Fibroblast of skin of abdomen (primary cell): ENCODE data around the gene ACSL4.
A peak's percentile ranks its signal among the peaks of the same experiment; 100 is the strongest.
"Not testable (repeated sequence)": the region's sequence is repeated elsewhere in the genome, so short reads cannot be mapped to it uniquely, and the experiment has no call there.

Source experiments
- DNase-seq: peaks from one replicate; pipeline ENCODE4 v3.0.0-alpha.2; 2013

The ACSL4 gene

DNA sequence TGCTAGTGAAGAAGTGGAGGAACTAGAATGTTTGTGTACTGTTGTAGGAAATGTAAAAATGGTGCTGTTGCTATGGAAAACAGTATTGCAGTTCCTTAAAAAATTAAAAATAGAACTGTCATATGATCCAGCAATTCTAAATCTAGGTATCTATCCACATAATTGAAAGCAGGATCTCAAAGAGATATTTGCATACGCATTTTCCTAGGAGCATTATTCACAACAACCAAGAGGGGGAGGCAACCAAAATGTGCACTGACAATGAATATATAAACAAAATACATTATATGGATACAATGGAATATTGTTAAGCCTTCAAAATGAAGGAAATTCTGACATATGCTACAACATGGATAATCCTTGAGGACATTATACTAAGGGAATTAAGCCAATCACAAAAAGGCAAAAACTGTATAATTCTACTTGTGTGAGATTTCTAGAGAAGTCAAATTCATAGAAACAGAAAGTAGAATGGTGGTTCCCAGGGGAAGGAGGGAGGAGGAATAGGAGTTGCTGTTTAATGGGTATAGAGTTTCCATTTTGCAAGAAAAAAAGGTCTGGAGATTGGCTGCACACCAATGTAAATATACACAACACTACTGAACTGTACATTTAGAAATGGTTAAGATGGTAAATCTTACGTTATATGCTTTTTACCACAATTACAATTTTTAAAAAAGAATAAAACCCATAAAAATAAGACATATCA is 72.5 kb downstream of the ACSL4 start:
- no peak for DNase-seq

DNA sequence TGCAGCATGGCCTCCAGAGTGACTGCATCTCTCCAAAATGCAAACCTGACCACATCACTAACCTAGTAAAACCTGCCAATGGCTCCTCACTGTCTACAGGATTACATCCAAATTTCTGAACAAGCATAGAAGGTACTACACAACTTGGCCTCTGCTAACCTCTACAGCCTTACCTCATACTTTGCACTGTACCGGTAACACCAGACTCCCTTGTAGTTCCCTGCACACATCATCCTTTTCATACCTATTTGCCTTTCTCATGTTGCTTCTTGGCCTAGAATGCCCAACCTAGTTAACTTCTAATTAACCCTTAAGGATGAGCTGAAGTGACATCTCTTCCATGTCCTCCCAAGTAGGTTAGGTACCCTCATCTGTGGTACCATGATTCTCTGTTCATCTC is 74.7 kb downstream of the ACSL4 start:
- no peak for DNase-seq

GRCh38 chrX:109657364-109657763 is 75.7 kb downstream of the ACSL4 start:
- DNase-seq: not testable (repeated sequence)

- DNase-seq: no peak
Observed at GRCh38 chrX:109656774-109657173, 76.3 kb downstream of the ACSL4 start.

- no peak for DNase-seq
Observed at GRCh38 chrX:109655502-109656201, 77.4 kb downstream of the ACSL4 start.

DNA sequence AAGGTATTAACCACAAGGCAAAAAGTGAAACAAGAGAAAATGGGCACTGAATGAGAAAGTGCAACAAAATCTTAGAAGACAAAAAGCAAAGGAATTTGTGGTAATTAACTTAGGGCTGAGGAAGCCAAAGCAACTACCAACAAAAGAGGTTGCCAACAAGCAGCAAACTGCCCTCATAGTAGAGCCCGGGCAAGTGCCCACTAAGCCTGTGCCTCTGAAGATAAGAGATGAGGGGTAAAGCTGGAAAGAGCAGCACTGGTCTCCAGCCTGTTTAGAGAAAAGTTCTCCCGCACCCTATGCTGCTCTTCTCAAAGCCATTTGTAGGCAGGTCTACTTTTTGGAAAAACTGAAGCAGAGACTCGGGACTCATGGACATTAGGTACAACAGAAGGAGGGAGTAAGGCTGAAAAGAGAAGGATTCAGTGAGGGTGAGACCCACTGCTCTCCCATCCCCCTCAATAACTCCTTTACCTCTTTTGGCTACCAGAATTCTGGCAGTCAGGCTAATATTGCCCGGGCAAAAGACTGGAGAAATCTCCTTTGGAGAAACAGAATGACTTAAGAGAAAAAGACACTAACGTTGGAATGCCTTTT is 78.4 kb downstream of the ACSL4 start:
- no peak for DNase-seq

GRCh38 chrX:109644671-109645070 is 88.4 kb downstream of the ACSL4 start:
- not testable (repeated sequence) for DNase-seq

DNA sequence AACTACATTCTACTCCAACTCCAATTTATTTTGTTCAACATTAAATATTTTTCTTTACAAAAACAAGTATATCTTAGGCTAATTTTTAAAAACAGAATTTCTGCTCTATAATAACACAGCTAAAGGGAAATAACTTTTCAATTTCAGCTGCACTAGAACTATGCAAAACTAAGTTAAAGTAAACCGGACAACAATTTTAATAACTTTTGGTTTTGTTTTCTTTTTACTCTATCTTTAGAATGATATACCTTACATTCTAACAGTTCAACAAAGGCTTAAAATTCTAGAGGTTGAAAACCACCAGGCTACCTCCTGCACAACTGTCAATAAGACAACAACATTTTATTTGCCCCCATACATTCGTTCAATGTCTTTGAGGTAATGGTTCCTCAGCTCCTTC is 89.4 kb downstream of the ACSL4 start:
- no peak for DNase-seq

DNA sequence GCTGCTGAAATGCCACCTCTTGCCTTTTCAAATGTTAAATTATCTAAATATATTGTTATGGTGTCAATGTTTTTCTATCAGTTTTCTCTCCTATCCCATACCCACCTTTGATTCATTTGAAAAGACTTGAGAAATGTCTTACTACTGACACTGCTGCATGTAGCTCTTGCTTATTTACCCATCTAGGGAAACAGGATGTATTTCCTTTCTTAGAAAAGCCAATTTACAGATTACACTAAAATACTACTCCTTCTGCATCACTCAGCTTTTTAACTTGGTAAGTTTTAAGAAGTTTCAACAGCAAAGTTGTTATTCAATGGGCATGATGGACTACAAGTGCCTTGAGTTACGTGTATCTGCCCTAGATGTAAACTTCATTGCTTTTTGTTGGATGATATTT is 94.9 kb downstream of the ACSL4 start:
- DNase-seq: no peak

- not testable (repeated sequence) for DNase-seq
Observed at GRCh38 chrX:109637477-109637876, 95.6 kb downstream of the ACSL4 start.

DNA sequence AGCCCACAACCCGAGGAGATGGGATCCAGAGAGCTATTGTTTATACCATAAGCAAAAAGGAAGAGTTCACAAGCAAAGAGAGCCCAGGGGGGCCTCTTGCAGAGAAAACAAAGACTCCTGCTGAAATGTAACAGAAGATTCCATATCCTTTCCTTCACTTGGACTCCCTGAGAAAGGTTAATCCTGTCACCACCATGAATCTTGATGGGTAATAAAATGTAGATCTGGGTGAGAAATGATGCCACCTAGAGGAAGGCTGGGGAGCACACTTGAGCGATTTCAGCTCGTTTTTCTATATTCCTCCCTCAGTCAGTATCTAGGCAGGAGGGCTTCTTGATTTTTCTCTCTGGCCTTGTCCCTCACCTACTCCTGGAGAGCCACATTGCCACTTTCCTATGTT is 97.9 kb downstream of the ACSL4 start:
- no peak for DNase-seq

DNA sequence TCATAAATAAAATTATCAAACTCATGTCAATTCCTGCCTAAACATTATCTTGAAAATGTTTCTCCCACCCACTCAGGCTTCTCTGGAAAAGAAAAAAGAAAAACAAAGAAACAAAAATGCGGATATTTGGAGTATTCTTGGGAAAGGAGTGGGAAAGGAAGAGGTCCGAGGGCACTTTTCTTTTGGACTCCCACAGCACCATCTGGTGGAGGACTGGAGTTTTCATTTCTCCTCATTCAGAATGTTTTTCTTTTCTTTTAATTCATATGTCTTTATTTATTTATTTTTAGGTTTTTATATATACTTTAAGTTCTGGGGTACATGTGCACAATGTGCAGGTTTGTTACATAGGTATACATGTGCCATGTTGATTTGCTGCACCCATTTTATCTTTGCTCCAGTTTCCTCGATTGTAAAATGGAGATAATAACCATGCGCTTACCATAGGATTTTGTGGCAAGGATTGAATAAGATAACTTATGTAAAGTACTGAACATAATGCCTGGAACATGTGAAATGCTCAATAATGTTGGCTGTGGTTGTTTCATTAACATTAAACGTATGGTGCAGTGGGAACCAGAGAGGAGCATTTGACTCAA is 100.1 kb downstream of the ACSL4 start:
- DNase-seq: peak; percentile 20

GRCh38 chrX:109629310-109629709 is 103.7 kb downstream of the ACSL4 start:
- DNase-seq: no peak

- DNase-seq: no peak
Observed at GRCh38 chrX:109626637-109627036, 106.4 kb downstream of the ACSL4 start.

- no peak for DNase-seq
Observed at GRCh38 chrX:109624641-109625616, 108.1 kb downstream of the ACSL4 start, which contains the start of gene KCNE5. Gene KCNE5, minus strand, starts transcription at chrX:109625172. Its CDS starts 152 bp downstream, at chrX:109625020.

DNA sequence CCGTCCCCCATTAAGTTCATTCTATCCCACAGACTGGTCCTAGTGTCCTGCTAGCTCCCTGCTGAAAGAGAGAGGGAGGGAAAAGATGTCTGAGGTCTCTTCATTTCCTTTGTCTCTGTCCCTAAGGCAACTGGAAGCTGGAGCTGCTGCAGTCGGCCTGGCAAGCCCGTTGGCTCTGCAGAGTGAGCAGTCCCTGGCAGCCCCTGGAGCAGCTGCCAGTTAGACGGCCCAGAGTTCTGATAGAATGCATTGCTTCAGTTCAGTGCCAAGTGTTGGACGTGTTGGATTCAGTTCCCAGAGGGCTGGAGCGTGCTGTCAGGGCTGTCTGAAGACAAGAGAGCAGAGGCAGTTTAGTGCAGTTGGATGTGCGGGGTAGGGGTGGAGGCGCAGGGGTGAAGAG is 109.1 kb downstream of the ACSL4 start:
- DNase-seq: no peak

DNA sequence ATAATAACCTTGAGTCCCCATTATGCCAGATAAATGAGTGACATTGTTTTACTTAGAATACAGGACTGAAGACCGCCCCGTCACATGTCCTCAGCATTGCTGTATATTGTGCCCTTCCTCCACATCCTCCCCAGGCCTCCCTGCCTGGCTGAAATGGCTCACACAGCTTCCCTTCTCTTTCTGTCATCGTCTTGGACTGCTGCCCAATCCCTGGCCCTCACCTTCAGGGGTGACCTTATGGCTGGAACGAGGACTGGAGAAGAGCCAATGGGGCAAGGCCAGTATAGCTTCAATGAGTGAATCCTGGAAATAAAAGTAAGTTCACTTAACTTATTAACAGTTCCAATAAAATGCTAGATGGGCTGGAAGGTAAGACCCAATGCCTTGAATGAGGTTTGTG is 110.8 kb downstream of the ACSL4 start:
- DNase-seq: no peak

GRCh38 chrX:109619771-109620170 is 113.3 kb downstream of the ACSL4 start:
- no peak for DNase-seq

- DNase-seq: peak; percentile 14
Observed at GRCh38 chrX:109614951-109615350, 118.1 kb downstream of the ACSL4 start.

GRCh38 chrX:109601486-109601885 is 131.6 kb downstream of the ACSL4 start:
- no peak for DNase-seq

GRCh38 chrX:109600237-109600651 is 132.8 kb downstream of the ACSL4 start:
- peak; percentile 32 for DNase-seq

- no peak for DNase-seq
Observed at GRCh38 chrX:109596015-109596414, 137.0 kb downstream of the ACSL4 start.
